Ecto neural progenitor cell (in vitro differentiated cells): ENCODE measurements around the gene ZBTB18.

Source experiments
- DNase-seq: peaks from one replicate; pipeline ENCODE4 v3.0.0-alpha.2; 2018; ENCODE audit warnings: low spot score

ZBTB18 gene

DNA sequence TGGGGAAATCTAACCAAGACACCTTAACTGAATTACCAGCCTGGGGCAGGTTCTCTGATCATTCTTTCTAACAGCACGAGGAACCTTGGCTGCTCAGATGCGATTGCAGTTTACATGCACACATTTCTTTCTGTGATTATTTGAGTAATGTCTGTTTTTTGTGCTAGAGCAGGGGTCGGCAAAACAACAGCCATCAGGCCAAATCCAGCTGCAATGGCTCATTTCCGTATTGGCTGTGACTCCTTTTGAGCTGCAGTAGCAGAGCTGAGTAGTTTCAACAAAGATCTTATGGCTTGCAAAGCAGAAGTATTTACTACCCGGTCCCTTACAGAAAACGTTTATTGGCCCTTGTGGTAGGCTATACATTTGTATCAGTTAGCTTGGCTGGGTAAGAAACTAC lies 37.1 kb downstream of the ZBTB18 start:
- no peak for DNase-seq

DNA sequence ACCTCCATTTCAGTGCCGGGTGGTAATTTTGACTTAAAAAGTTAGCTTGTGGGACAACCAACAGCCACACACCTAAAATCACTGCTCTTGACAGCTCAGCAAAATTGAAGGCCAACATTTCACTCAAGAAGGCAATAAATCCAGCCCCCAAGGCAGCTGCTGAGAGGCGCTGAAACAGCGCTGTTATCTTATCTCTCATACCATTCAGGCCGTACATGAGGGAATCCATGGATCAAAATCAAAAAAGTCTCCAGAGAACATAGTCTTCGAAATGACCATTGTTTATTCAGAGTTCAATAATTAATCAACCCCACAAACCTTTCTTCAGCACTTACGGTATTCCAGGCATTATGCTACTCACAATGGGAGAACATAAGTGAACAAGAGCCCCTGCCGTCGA lies 38.5 kb downstream of the ZBTB18 start:
- no peak for DNase-seq

DNA sequence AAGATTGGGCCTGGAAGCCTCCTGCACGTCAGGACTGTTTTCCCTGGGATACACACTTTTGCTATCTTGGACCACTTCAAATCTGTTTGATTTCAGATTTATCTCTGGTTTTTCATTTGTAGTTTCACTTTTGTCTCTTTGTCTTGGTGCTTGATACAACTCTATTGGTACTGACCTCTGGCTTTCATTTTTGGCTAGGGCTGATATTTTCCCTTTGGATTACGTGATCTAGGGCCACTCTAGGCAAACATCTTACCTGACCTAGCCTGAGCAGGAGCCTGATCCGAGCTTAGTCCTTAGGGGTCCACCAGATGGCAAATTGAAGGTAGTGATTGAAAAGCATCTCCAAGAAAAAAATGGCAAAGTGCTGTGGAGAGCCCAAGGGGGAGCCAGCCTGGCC lies 39.6 kb downstream of the ZBTB18 start:
- no peak for DNase-seq

DNA sequence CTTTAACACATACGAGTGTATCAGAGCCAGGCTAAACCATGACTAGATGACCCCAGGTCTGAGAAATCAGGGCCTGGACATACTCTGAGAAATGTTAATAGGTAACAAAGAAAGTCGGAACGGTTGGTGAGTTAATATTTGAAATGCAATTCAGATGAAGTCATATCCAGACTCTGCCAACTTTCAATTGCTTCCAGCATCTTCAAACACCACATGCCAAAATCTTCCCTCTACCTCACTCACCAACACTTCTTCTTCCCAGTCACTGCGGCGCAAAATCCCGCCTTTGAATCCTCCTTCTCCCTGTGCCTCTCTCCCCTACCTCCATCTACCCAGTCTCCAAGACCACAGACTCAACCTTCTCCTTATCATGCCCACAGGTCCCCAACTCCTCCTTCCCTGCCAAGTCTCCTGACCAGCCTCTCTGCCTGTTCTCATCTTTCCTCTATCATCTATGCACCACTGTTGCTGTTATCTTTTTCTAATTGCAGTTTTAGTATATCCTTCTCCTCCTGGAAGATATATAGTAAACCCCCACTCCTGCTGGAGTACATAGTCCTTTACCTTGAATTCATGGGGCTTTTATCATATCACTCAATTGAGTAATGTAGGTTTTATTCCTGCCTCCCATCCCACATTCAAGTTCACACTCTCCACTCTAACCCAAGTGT lies 41.3 kb downstream of the ZBTB18 start:
- DNase-seq: no peak

DNA sequence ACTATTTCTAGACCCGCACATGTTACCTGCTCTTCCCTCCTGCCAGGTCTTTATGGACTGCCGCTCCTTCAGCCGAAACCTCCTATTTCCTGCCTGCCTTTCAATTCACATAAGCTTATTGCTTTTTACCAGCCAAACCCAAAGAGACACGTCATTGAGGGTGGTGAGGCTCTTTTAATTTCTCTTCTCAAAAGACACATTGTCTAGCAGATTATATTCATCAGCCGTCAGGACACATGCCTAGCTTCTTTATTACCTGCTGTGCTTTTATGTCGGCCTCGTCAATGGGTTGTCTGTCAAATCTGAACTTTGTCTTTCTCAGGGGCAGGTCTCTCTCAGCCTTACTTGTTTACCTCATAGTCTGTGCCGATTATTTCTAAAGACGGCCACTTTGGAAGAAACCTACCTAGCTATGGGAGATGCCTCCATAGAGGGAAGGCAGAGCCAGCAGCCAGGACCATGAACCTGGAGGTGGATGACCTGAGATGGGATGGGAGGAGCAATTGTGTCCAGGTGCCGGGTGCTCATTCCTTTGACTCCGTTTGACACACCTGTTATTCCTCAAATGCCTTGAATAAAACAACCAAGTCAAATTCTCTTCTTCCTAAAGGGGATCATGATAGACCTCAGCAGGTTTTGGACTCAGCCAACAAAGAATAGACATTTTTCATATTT lies 42.0 kb downstream of the ZBTB18 start:
- DNase-seq: no peak

DNA sequence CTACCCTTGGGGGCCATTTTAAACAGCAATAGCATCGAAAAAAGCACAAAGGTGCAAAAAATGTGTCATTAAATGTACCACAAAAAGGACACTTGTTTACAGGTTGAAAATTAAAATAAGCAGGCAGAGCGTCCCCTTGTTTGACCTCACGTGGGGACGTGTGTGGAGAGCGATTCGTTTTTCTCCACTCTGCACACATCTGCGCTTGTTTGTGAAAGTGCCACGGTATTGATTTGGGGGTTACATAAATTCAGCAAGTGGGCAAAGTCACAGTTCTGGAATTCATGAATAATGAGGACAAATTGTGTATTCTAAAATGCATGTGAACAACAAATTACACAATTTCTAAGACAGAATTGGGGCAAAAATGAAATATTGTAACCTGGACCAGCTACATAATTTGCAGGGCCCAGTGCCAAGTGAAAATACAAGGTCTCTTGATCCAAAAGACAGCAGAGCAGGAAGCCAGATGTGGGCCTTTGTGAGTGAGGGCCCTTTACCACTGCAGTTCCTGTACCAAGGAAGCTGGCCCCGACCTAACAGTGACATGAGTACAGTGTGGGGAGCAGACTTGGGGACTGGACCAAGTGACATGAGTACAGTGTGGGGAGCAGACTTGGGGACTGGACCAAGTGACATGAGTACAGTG lies 43.9 kb downstream of the ZBTB18 start:
- DNase-seq: no peak

DNA sequence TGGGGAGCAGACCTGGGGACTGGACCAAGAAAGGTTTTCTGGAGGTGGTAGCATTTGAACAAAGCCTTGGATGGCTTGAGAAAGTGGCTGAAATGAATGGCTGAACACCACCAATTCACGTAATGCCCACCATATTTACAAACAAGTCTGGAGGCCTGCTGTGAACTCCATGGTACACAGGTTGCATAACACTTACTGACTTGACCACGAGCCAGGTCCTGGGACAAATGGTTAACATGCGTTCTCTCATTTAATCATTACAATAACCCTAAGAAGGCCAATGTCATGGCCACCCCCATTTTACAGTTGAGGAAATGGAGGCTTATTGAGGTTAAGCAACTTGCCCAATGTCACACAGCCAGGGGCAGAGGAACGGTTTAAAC lies 44.4 kb downstream of the ZBTB18 start:
- DNase-seq: no peak

DNA sequence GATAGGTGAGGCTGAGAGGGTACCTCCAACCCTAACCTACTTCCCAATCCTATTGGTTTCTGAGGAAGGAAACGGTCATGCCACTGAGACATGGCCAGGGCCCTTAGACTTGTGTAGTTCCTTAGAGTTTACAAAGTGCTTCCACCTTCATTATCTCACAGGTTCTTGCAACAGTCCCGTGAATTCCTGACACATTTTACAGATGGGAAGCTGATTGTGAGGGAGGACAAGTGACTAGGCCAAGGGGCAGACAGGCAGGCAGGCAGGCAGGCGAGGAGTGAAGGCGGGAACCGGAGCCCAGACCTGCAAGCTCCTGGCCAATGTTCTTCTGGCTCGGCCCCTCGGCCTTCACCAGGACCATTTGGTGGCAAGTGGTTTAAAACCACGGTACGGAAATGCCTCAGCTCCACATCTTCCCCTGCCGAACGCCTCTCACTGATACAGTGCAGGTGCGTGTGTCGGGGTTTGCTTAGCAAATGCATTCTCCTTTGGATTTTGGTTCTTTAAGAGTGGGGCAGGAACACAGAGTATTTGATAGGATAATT lies 45.1 kb downstream of the ZBTB18 start:
- DNase-seq: no peak

DNA sequence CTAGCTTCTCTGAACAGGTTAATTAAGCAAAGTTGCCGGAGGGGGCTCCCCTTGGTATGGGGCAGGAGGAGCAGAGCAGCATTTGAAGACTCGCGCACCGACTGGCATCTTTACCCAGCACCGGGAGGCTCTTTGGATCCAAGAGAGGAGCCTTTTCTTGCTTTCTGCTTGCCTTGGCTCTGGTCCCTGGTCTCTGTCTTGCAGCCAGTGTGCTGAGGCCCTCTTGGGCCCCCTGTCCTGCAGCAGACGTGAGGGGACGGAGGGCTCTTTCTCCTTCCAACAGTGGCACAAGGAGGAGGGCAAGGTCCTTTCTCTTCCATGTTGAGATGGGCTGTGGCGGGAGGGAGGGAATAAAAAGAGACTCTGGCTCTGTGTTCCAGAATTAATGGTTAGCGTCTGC lies 45.6 kb downstream of the ZBTB18 start:
- DNase-seq: no peak

DNA sequence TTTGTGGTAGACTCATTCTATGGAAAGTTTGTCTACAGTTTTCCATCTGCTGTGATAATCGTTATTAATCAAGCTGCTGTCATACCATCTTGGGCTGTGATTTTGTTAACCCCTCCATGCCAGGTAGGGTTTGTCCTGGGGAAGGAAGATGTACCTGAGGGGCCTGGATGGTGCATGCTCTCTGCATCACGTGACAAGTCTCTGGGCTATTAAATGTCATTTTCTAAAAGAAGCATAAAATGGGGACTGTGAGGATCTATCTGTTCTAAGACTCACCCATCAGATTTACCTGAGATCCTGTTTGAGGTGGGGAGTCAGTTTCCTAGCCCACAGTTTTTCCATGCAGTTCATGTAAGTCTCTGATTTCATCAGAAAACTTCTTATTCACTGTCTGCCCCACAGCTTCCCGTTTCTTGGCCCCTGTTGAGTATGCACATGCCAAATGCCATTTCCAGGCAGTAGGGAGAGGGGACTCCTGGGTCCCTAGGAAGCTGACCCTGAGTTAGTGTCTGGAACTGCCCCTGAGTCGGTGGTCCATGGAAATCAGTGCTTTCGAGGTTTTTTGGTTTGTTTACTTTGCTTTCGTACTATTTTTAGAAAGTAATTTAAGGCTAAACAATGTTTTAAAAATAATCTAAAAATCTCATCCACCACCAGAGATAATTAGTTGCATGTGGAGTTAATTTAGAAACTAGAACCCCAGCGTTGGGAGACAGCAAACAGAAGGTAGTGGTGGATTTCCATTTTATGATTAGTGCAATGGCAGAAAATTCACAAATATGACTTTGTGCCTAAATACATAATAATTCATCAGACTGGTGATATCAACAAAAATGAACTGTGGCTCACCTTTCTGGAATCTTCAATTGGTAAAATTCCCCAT lies 46.7 kb downstream of the ZBTB18 start:
- no peak for DNase-seq

DNA sequence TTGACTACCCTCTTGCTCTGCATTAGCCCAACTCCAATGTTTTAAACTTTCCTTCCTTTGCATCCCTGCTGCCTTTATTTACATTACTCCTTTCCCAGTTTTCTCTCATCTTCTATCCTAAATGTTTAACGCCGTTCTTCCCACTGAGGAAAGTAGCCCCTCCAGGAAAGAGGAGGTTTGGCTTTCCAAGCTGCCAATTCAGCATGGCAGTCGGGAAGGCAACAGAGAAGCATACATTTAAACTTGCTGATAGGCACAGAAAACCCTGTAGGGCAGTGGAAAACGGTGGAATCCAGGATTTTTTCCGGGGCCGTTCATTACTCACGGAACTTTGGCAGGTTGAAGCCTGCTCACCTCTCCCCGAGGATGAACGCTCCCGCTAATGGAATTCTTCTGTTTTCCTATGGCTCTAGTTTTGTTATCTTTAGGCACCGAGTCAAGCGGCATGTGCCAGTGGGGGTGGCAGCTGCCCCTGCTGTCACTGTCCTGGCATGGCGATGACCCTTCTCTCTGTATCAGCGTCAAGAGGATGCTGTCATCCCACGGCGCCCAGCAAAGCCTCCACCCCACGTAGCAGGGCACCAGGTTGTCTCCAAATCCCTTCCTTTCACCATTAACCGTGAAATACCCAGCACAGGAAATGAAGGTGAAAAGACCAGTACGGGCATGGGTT lies 48.3 kb downstream of the ZBTB18 start:
- no peak for DNase-seq

DNA sequence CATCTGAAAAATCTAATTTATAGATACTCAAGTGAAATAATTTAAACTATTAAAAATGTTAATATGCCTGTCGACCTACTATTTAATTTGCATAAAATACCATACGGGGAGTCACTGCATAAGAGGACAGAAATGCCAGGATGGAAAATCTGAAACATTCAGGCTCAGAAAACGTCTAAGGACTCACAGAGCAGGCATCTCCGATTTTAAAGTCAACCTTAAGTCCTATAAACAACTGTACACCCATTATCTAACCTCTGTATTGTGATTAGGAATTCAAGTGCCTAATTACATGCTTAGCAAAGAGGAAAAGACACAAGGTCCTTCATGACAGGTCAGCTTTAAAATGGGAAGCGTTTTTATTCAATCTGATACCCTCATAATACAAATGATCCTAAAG lies 49.2 kb downstream of the ZBTB18 start:
- no peak for DNase-seq

DNA sequence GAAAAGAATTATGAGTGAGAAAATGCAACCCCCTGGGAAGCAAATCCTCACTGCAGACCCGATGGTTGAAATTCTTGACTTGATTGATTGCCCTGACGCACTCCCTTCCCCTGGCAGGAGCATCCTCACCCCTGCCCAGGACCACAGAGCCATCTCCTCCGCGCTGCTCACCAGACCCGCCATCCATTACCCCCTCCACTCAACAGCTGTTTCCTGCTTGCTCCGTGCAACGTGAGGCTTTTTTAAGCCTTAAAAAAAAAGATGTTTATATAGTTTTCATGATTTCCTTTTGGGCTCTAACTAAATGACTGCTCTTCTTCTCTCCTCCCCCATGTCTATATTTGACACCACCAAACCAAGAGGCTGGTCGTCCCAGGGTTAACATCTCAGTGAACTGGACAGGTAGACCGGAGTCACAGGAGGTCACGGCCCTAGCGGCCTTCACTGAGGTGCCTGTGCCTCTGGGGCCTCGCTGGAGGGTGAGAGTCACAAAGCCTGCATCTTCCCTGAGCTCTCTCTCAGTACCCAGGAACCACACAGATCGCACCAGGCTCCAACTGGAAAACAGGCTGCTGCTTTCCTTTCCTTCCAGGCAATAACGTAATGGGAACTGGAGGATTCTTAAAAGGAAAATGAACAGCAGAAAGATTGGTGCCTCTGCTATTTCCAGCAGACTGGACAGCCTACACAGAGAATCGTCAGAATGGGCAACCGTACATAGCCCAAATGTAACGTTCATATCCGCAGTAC lies 49.8 kb downstream of the ZBTB18 start:
- no peak for DNase-seq

DNA sequence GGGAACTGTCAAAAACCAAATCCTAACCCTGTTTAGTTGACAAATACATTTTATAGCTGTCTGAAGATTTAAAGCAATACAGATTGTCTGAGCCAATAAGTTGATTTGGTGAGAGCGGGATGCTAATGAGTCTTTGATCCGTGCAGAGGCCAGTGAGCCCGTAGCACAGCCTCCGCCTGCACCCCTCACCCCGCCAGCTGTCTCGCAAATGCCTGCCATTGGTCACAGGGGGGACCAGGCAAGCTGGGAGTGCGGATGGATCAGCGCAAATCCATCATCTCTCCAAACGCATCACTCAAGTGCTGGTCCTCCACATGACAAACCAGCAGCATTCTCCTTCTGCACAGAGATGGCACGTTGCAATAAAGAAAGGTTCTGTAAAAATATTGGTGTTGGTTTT lies 51.0 kb downstream of the ZBTB18 start:
- DNase-seq: no peak

DNA sequence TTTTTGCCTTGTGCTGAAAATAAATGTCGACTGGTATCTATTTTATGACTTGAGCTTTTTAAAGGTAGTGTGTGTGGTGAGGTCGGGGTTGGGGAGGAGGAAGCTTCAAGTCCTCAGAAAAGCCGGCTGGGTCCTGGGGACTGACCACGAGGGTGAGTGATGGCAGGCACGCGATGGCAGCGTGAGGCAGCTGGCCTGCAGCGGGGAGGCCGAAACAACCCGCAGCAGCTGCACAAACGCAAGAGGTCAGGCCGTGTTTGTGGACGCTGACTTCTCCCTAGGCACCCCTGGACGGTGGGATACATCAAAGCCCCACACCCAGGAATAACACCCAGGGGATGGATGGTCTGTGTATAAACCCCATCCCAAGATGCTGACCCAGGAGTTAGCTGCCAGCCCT lies 51.4 kb downstream of the ZBTB18 start:
- DNase-seq: no peak

DNA sequence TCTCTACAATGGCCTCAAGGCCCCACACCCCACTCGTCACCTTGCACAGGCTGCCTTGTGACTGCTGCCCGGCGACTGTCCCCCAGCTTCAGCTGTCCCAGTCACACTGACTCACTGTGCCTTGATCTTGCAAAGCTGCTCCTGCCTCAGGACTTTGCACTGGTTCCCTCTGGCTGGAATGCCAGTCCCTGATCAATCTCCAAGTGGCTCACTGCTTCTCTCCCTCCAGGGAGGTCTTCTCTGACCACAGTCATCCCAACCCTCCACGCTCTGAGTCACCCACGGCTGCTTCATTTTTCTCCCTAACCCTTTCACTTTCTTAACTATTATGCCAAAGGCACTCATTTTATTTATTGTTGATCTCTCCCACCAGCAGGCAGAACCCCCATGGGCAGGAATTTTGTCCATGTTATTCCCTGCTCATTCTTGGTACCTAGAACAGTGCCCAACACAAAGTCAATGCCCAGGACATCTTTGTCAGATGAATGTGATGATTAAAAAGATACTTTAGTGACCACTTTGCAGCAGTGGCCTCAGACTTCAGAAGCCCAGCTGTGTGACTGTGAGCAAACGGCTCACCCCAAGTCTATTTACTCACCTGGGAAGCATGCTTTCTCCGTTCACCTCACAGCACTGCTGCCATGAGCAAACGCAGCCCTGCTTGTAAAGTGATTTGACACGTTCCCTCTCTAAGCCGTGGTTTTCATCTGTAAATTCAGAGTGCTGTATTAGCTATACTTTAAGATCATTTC lies 53.4 kb downstream of the ZBTB18 start:
- DNase-seq: no peak

DNA sequence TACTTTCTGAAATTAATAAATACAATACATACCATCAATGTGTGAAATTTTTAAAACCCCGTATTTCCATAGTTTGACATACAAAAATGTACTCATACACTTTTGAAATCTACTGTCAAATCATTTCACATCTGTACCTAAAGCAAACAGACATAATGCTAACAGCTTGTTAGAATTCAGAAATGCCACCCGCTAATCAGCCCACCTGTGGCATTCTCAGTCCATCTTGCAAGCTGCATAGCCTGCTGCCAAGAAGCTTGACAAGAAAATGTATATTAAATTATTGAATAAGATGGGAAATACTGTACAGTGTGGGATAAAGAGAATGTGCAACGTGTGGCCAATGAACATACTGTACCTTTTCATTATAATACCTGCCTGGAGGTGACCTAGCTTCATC lies 55.1 kb downstream of the ZBTB18 start:
- no peak for DNase-seq
